ENCODE measurements around the gene CLN6. TPM values are rescaled to one million over a fixed set of nuclear protein-coding genes. Genes with fewer than 3 reads are reported as not detected.
"Not testable (repeated sequence)": the region's sequence is repeated elsewhere in the genome, so short reads cannot be mapped to it uniquely, and the experiment has no call there.

The CLN6 gene
- total RNA-seq, 1 donor from 2014 or later: 18.5 TPM

DNA sequence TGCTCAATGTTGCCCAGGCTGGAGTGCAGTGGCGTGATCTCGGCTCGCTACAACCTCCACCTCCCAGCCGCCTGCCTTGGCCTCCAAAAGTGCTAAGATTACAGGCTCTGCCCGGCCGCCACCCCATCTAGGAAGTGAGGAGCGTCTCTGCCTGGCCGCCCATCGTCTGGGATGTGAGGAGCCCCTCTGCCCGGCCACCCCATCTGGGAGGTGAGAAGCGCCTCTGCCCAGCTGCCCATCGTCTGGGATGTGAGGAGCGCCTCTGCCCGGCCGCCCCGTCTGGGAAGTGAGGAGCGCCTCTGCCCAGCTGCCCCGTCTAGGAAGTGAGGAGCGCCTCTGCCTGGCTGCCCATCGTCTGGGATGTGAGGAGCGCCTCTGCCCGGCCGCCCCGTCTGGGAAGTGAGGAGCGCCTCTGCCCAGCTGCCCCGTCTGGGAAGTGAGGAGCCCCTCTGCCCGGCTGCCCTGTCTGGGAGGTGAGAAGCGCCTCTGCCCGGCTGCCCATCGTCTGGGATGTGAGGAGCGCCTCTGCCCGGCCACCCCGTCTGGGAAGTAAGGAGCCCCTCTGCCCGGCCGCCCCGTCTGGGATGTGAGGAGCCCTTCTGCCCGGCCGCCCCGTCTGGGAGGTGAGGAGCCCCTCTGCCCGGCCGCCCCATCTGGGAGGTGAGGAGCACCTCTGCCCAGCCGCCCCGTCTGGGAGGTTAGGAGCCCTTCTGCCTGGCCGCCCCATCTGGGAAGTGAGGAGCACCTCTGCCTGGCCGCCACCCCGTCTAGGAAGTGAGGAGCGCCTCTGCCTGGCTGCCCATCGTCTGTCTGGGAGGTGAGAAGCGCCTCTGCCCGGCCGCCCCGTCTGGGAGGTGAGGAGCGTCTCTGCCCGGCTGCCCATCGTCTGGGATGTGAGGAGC lies 7.7 kb downstream of the CLN6 start:
- ATAC-seq: not testable (repeated sequence)

DNA sequence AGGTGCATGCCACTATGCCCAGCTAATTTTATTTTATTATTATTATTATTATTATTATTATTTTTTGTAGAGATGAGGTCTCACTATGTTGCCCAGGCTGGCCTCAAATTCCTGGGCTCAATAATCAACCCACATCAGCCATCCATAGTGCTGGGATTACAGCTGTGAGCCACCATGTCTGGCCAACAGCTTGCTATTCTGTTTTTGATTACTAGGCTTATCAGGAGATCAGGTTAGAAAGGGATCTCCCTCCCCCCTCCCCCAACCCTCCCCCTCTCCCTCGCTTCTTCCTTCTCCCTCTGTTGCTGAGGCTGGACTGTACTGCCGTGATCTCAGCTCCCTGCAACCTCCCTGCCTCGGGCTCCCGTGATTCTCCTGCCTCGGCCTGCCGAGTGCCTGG lies 8.6 kb downstream of the CLN6 start:
- no peak for ATAC-seq

DNA sequence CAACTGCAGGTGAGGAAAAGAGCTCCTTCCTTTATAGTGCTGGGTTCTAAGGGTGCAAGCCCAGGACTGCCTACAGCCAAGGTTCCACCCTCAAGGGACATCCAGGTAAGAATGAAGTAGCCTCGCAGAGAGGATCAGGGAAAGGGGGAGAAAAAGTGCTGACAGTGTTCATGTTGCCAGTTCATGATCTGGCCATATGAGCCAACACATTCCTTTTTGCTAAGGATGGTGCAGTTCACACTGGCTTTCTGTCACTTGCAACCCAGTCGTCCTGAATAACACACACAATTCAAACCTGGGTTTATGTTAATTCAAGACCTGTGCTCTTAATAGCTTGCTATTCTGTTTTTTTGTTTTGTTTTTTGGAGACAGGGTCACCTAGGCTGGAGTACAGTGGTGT lies 9.0 kb downstream of the CLN6 start:
- ATAC-seq: no peak

DNA sequence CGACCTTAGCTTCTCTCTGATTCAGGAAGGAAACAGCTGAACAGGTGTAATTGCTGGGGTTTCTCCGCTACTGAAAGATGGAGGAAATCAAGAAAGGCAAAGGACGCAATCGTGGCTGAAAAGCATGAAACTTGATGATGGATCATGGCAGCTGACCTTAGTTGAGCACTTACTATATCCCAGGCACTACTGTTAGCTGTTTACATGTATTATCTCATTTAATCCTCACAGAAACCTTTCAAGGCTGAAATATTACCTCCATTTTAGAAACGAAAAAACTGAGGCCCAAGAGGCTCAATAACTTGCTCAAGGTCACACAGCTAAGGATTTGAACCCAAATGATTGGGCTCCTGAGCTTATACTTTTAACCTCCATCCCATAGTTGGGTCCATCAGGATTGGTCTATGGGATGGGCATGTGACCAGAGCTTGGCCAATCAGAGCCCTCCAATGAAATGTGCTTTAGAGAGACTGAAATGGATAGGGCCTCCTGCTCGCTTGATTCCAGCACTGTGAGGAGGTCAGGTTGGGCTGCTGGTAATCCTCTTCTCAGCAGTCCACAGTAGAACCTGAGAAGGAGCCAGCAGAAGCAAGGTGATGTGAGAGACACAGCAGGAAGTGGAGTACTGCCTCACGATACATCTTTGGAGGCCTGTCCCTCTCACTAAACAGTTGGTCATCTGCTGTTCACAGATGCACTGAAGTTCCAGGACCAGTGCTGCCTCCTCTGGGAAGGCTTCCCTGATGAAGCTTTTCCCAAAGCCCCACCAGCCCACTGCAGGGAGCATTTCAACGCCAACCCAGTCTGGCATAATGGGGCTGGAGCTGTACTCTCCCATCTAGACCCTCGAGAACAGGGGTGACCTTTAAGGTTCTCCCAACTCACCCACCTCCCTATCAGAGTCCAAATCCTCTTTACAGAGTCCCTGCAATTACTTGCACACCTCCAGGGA lies 10.4 kb downstream of the CLN6 start:
- peak; percentile 18 for ATAC-seq

DNA sequence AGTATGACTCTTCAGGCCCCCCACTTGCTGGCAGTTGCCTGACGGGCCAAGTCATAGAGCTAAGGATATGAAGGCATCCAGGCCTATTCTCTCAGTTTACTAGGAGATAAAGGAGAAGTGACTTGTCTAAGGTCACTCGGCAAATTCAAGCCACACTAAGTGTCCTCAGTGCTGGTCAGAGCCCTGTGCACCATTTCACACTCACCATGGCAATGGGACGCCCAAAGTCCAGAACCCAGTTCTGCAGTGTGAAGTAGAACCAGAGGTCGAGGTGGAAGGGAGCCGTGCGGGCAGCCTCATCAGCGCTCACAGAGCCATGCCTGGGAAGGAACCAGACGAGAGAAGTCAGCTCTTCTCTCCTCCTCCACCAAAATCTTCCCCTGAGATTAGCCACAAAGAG lies 11.2 kb downstream of the CLN6 start:
- no peak for ATAC-seq

DNA sequence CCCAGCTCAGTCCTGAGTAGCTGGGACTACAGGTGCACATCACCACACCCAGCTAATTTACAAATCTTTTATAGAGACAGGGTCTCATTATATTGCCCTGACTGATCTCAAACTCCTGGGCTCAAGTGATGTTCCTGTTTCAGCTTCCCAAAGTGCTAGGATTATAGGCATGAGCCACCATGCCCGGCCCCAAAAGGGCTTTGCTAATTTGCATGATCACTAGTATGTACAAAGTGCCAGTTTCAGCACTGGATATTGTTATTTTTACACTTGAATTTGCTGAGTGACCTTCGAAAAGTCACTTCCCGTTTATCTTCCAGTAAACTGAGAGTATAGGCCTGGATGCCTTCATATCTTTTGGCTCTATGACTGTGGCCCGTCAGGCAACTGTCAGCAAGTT lies 12.2 kb downstream of the CLN6 start:
- no peak for ATAC-seq

DNA sequence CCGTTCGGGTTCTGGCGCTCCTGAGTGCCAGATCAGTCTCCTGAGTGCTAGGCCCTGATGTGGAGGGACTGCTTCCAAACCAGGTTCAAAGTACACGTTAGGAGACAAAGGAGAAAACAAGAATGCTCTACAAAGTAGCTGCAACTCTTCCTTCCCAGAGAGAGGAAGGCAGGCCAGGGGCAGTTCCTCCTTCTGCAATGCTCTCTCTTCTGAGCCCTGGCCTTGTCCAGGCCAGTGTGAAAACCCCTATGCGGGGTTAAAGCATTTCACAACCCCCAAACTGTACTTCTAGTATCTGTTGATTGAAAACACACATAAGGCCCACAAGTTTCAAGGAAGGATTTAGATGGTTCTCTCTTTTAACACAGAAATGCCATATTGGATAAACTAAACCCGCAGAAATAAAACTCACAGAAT lies 14.7 kb downstream of the CLN6 start:
- ATAC-seq: no peak

DNA sequence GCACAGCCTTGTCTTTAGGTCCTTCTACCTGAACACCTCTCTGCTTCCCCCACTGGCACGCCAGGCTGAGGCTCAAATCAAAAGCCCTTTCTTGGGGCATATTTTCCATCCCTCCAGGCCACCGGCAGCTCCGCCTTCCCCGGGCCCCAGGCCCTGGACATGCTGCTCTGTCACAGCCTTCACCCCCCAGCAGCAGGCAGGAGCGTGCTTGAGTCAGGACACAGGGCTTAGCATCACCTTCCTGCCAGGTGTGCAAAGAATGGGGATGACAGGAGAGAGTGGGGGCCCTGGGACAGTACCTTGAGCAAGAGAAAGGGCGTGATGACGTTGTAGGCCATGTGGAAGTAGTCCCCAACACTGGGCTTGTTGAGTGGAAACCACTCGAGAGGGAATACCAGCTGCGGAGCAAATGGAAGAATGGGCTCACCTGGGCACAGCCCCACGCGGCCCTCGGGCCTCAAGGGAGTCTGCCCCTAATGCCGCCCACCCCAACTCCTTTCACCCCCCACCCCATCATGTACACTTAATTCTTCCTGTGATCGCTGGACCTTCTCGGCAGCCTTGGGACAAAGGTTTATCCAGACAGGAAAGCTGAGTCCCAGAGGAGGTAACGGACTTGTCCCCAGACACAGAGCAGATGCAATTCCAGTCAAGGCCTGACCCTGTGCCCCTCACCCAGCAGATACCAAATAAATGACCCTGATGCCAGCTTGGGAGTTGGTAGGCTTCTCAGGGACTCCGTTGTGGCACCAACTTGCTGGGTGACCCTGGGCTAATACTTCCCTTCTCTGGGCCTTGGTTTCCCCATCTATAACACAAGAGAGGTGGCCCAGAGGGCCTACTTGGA lies 15.3 kb downstream of the CLN6 start:
- ATAC-seq: no peak

DNA sequence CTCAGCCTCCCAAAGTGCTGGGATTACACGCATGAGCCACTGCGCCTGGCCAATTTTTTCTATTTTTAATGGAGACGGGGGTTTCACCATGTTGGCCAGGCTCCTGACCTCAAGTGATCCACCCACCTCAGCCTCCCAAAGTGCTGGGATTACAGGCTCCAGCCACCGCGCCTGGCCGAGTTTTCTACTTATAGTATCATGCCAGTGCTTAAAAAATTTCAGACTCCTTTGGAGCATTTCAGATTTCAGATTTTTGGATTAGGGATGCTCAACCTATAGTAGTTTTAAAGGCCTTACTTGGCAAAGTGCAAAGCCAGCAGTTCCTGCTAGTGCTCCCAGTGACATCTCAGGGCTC lies 16.1 kb downstream of the CLN6 start:
- not testable (repeated sequence) for ATAC-seq

DNA sequence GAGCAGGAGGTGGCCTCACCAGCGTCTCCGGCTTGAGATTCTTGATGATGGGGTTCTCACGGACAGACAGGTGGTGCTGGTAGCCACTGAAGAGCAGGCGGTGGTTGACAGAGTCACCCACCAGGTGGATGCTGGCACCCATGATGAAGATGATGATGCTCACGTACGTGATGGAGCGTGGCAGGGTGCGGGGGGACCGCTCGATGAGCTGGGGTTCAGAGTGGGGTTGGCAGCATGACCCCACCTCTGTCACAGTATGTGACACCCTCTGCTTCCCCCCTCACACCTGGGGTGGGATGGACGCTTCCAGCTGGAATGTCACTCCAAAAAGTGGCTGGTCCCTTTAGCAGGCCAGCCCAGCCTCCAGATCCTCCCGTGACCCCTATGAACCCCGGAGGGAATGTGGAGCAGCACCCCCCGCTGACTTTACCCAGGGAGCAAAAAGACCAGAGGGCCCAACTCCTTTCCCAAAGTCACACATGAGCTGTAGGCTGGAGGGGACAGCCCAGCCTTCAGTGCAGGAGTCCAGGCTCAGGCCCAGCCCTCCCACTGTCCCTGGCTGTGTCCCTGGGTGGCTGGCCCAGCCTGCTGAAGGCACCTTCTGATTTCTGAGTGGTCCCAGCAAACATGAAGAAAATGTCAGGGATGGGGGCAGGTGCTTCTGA lies 17.7 kb downstream of the CLN6 start:
- no peak for ATAC-seq

DNA sequence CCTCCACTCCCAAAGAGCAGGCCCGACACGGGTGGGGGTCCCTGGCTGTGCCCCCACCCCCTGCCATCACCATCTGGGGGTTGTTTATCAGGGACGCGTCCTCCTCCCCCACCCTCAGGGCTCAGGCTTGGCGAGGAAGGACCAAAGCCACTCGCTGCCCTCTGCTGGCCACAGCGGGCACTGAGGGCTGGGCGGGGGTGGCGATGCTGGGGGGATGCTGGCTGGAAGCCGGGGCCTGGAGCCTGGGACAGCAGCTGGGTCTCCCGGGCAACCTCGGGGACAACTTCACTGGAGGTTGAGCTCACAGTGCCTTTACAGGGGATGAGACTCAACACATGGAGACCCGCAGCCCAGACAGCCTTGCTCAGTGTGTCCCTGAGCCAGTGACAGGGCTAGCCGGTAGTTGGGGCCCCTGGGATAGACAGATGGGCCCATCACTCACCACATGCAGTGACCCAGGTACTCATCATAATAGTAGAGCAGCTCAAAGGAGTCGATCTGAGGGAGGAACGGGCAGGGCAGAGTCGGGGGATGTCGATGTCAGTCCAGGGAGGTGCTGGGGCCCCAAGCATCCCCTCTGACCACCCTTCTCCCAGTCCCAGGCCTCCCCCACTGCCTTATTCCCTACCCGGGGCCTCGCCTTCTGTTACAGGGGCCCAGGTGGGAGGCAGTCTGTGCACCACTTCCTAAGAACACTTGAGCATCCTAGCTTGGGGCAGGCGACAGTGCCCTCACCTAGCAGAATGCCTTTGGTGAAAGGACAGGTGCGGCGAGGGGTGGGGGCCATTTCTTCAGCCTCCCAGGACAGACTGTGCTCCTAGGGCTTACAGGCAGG lies 18.5 kb downstream of the CLN6 start:
- ATAC-seq: peak; percentile 31

DNA sequence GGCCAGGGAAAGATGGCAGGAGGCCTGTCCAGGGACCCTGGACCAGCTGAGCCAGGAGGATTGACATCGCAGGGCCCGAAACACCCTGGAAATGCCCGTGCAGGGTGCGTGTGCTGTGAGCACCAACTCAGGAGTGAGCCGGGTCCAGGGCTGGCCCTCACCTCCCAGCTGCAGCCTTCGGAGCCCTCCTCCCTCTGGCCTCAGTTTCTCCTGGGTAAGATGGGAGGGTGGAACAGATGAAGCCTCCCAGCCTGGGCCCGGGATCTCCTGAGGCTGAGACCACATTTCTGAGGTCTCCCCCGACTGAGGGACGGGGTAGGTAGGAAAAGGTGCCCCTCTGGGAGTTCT lies 19.1 kb downstream of the CLN6 start:
- no peak for ATAC-seq

DNA sequence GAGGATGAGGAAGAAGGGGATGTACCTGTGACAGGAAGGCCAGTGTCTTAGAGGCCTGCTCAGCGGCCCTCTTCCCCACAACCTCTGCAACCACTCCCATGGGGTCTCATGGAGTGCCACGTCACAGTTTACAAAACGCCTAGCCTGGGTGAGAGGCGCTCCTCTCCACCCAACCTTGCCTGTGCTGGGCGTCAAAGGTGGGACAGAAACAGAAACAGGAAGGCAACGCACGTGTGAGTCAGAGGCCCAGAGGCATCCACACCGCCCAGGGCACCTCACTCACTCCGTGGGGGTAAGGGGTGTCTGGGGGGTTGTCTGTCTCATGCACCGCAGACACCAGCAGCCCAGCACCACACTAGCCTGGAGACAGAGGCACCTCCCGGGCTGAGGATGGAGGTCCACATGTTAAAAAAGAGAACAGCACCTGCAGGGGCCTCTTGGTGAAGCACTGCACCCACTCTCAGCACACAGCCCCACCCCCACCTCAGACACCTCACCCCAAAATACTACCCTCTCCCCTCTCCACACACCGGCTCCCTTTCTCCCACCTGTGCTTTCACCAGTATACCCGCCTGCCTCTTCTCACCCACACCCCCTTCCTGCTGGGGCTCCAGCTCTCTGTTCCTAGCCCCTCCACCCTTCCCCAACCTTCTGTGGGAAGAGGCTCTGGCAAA lies 19.7 kb downstream of the CLN6 start:
- no peak for ATAC-seq

DNA sequence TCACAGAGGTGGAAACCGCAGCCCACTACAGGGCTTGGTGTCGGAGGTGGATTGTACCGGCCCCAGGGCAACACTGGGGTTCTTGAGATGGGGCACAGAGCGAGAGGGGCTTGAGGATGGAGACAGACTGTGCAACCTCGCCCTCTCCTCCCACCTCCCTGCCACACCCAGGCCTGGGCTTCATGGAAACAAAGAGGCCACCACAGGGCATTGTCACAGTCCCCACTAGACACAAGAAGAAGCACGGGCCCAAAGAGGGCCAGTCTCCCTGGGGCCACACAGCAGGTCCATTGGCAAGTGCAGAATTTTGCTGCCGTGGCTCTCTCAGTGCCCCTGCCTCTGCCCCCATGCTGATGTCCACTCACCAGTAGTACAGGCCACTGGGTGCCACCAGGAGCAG lies 20.3 kb downstream of the CLN6 start:
- ATAC-seq: no peak

DNA sequence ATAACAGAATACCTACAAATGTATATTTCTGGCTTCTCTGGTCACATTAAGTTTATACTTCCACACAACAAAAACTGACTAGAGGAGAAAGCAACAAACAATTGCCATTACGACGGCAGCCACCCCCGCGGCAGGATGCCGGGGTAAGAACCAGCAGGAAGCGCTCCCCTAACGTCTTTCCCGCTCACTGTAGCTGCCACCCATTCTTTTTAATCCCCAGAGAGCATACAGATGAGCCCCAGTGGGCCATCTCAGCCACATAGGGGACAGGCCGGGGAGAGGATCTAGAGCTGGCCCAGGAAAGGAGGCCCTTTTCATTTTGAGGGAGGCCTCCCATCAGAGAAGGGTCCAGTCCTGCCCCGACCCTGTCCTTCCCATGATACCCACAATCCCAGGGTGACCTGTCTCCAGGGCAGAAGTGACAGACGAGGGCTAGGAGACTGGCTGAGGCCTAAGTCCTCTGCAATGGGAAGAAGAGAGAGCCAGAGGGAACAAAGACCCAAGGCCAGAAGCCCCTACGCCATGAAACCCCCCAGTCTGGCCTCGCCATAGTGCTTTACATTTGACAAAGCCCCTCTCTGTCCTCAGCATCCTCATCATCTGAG lies 20.8 kb downstream of the CLN6 start:
- ATAC-seq: no peak

DNA sequence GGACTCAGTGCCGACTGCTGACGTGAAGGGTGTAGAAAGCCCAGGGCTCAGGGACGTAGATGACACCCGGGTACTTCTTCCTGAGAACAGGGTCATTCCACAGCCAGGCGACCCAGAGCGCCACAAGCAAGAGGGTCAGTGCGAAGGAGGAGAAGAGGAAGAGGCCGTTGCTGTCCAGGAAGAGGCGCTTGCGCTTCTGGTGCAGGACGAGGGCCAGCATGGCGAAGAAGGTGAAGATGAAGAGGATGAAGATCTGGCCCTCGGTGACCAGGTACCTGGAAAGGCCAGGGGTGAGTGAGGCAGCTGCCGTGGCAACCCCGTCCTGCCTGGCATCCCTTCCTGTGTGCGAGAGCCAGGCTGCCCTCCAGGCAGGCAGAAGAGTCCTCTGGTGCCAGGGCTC lies 21.4 kb downstream of the CLN6 start:
- ATAC-seq: no peak

DNA sequence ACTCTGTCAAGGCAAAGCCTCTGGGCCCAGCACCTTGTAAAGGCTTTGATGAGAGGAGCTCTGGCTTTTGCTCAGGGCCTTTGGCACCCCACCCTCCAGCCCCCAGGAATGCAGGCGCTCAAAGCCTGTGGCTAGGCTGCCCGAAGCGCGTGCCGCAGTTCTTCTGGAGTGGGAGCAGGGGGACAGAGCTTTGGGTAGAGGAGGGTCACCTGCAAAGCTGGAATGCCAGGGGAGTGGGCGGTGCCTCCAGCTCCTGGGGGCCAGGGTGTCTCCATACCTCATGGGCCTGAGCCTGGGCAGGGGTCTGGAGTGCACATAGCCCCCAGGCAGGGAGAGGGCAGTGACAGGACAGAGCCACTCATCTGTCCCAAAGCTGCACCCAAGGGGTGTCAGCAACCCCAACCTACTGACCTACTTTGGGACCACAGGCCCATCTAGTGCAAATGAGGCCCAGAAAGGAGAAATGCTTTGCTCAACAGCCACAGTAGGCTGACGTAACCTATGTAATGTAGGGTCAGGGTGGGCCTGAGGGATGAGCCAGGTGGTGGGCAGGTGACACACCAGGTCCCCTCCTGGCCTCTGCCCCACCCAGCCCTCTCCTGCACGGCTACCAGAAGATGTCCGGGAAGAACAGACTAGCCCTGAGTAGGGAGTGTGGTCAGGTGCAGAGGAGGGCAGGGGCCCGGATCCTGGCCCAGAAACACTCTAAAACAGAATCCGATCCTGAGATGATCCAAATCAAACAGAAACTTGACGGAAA lies 22.2 kb downstream of the CLN6 start:
- no peak for ATAC-seq

DNA sequence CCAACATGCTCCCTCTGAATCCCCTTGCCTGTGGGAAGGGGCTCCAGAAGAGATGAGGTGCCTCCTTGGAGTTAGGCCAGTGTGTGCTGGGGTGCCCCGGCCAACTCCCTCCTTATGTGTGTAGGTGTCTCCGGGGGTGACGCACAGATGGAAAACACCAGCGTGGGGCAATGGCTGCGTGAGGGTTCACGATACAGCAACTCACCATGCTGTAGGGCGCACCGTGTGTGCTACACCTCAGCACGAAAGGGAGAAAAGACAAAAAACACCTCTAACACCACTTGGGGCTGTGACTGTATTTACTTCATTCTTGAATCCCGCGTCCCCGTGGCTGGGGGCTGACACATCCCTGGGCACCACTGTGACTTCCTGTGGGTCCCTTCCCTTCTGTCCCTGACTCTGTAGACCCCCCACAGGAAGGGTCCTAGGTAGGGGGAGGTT lies 22.8 kb downstream of the CLN6 start:
- no peak for ATAC-seq

DNA sequence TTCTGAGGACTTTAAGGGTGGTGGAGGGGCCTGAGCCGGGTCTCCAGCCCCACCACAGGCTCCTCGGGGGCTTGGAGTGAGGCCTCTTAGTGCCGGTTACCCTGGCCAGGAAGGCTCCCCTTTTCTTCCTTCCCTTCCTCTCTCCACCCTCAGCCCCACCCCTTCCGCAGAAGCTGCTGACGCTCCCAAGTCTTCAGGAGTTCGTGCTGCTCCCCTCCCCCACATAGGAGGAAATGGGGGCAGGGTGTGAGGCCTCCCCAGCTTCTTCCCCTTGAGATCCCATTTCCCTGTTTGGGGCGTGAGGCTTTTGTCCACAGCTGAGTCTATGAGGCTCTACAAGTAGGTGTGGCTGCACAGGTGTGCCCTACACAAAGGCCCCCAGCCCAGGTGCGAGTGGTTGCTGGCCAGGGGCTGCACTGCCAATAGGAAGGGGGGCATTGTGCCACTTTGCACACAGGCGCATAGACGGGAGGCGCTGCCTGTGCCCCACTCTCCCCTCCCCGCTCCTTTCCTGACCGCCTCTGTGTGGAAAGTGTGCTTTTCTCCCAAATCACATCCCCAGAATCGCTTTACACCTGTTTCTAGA lies 23.5 kb downstream of the CLN6 start:
- peak; percentile 51 for ATAC-seq
